IMR-90 (cell line): ENCODE results near the gene ARF3. TPM values are rescaled to one million over a fixed set of nuclear protein-coding genes. Genes with fewer than 3 reads are reported as not detected.

ENCODE experiments used
- CEBPB ChIP-seq: IDR thresholded peaks from 2 replicates; pipeline ENCODE4 v1.6.1; 2012; ENCODE audit warnings: low read depth, low read length, improper control_type of control experiment
- microRNA-seq, 2 experiments: library from miRNA; stranded (forward) in 1 of 2; unstranded in 1 of 2; fragments of 10-50 nt in 1 of 2; fragments of <30 nt in 1 of 2; gene quantifications in 1 of 2; microRNA quantifications in 1 of 2; one replicate each; pipeline versions ENCODE3 to v1.1.0; 2013 to 2020; ENCODE audit not compliant: insufficient read depth in 1 of 2, insufficient read length in 1 of 2, unreplicated experiment in 1 of 2
- polyA plus RNA-seq, 3 experiments: library from polyadenylated mRNA; depleted of rRNA; stranded (reverse); fragments of >200 nt; gene quantifications; 2 replicates each; pipeline ENCODE4 v1.2.3, GENCODE V29; 2012; ENCODE audit warnings: low replicate concordance in 1 of 3
- small RNA-seq, 5 experiments: library from RNA; depleted of rRNA; stranded (forward); fragments of <200 nt; gene quantifications; one replicate each; pipeline ENCODE3, GENCODE V24; 2012
- total RNA-seq: library from RNA; depleted of rRNA; stranded (reverse); fragments of >200 nt; gene quantifications from 2 replicates; pipeline ENCODE4 v1.2.3, GENCODE V29; 2012; rRNA removed
- TF ChIP-seq, protein P1 (sequence below): fragments of 150-350 bp; IDR thresholded peaks from 2 replicates; pipeline ENCODE4 v1.6.1; 2016; ENCODE audit warnings: low read depth, mild to moderate bottlenecking, low read length, moderate library complexity, borderline replicate concordance

ARF3 gene
- total and polyA plus RNA-seq, 2 of the 4 experiments (the other 2 are of a cell fraction): 97.7 to 198 TPM

DNA sequence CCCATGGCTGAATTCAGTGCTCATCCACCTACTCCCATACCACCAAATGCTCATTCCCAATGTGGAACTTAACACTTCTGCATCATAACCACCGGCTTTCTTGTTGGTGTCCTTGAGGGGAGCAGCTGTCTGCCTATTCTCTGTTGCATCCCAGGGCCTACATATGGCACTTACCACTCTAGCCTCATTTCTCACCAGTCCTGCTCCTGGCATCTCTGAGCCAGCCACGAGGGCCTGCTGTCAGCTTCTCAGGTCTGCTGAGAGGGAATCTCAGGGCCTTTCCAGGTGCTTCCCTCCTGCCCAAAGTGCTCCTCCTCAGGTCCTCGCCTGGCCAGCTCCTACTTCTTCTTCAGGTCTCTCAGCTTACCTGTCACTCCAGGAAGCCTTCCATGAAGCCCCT is 67.6 kb downstream of the ARF3 start (continued):
- TF ChIP-seq, protein P1, sequence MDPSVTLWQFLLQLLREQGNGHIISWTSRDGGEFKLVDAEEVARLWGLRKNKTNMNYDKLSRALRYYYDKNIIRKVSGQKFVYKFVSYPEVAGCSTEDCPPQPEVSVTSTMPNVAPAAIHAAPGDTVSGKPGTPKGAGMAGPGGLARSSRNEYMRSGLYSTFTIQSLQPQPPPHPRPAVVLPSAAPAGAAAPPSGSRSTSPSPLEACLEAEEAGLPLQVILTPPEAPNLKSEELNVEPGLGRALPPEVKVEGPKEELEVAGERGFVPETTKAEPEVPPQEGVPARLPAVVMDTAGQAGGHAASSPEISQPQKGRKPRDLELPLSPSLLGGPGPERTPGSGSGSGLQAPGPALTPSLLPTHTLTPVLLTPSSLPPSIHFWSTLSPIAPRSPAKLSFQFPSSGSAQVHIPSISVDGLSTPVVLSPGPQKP: no peak
- no peak for TF ChIP-seq CEBPB

Small RNA genes within 50 kb of the gene (microRNA-seq; reads per million reads assigned to microRNA genes)
- gene AC073610.1 (ENCODE audit: insufficient read depth, insufficient read length) (not detected), gene RNU6-600P (ENCODE audit: insufficient read depth, insufficient read length) (not detected), gene RNU6-940P (ENCODE audit: insufficient read depth, insufficient read length) (not detected)

Small RNA genes within 50 kb of the gene (small RNA-seq; reads per million reads assigned to genes)
- 0 reads per million in 5 experiments for gene AC073610.1
- gene RNU6-600P: 0 to 0.60 (median 0) reads per million in 5 experiments
- 0 reads per million in 5 experiments for gene RNU6-940P

Other genes with a start within 250 kb of the ARF3 start
- 30.3 and 74.0 TPM in 2 replicates for gene CCNT1, start 240.8 kb downstream of the ARF3 start, total RNA-seq
- gene CCNT1, start 240.8 kb downstream of the ARF3 start, polyA plus RNA-seq (2012; rRNA removed): 7.9 and 9.0 TPM in 2 replicates
- 18.1 and 18.5 TPM in 2 replicates for gene ADCY6, start 168.4 kb downstream of the ARF3 start, total RNA-seq
- 34.4 and 35.1 TPM in 2 replicates for gene ADCY6, start 168.4 kb downstream of the ARF3 start, polyA plus RNA-seq (2012; rRNA removed)
- 15.3 and 18.1 TPM in 2 replicates for gene CACNB3, start 139.0 kb downstream of the ARF3 start, total RNA-seq
- 45.1 and 45.2 TPM in 2 replicates for gene CACNB3, start 139.0 kb downstream of the ARF3 start, polyA plus RNA-seq (2012; rRNA removed)
- gene DDX23, start 105.3 kb downstream of the ARF3 start, total RNA-seq: 81.9 and 92.5 TPM in 2 replicates
- 59.1 and 61.8 TPM in 2 replicates for gene DDX23, start 105.3 kb downstream of the ARF3 start, polyA plus RNA-seq (2012; rRNA removed)
- gene RND1, start 91.6 kb downstream of the ARF3 start, total RNA-seq: under 0.01 TPM in 1 of 2 replicates, not detected in the other
- gene RND1, start 91.6 kb downstream of the ARF3 start, polyA plus RNA-seq (2012; rRNA removed): 0.21 and 0.26 TPM in 2 replicates
- 4.7 and 5.0 TPM in 2 replicates for gene FKBP11, start 32.0 kb downstream of the ARF3 start, total RNA-seq
- gene FKBP11, start 32.0 kb downstream of the ARF3 start, polyA plus RNA-seq (2012; rRNA removed): 40.0 and 44.1 TPM in 2 replicates
- gene WNT10B, start 14.2 kb upstream of the ARF3 start, total RNA-seq: under 0.01 TPM in 2 replicates
- gene WNT10B, start 14.2 kb upstream of the ARF3 start, polyA plus RNA-seq (2012; rRNA removed): 0.26 and 0.53 TPM in 2 replicates
- gene WNT1, start 20.8 kb upstream of the ARF3 start, total RNA-seq: not detected in 2 replicates
- gene WNT1, start 20.8 kb upstream of the ARF3 start, polyA plus RNA-seq (2012; rRNA removed): not detected in 2 replicates
- under 0.01 and 0.18 TPM in 2 replicates for gene DDN, start 41.9 kb upstream of the ARF3 start, total RNA-seq
- gene DDN, start 41.9 kb upstream of the ARF3 start, polyA plus RNA-seq (2012; rRNA removed): 0.21 and 0.22 TPM in 2 replicates
- gene PRKAG1, start 61.3 kb upstream of the ARF3 start, total RNA-seq: 76.4 and 106 TPM in 2 replicates
- 67.8 and 81.1 TPM in 2 replicates for gene PRKAG1, start 61.3 kb upstream of the ARF3 start, polyA plus RNA-seq (2012; rRNA removed)
- 6.6 and 10.0 TPM in 2 replicates for gene KMT2D, start 103.3 kb upstream of the ARF3 start, total RNA-seq
- gene KMT2D, start 103.3 kb upstream of the ARF3 start, polyA plus RNA-seq (2012; rRNA removed): 24.8 and 25.2 TPM in 2 replicates
- 0.56 and 0.72 TPM in 2 replicates for gene RHEBL1, start 112.5 kb upstream of the ARF3 start, total RNA-seq
- 0.39 and 0.62 TPM in 2 replicates for gene RHEBL1, start 112.5 kb upstream of the ARF3 start, polyA plus RNA-seq (2012; rRNA removed)
- gene DHH, start 137.3 kb upstream of the ARF3 start, total RNA-seq: under 0.01 TPM in 2 replicates
- 0.01 and 0.07 TPM in 2 replicates for gene DHH, start 137.3 kb upstream of the ARF3 start, polyA plus RNA-seq (2012; rRNA removed)
- gene LMBR1L, start 153.4 kb upstream of the ARF3 start, total RNA-seq: 18.1 and 33.0 TPM in 2 replicates
- gene LMBR1L, start 153.4 kb upstream of the ARF3 start, polyA plus RNA-seq (2012; rRNA removed): 44.6 and 46.3 TPM in 2 replicates
- gene TUBA1B, start 173.9 kb upstream of the ARF3 start, total RNA-seq: 4,476 and 5,195 TPM in 2 replicates
- 4,221 and 4,665 TPM in 2 replicates for gene TUBA1B, start 173.9 kb upstream of the ARF3 start, polyA plus RNA-seq (2012; rRNA removed)
- gene TUBA1A, start 231.6 kb upstream of the ARF3 start, total RNA-seq: 2,389 and 2,832 TPM in 2 replicates
- gene TUBA1A, start 231.6 kb upstream of the ARF3 start, polyA plus RNA-seq (2012; rRNA removed): 2,096 and 2,105 TPM in 2 replicates